Stimulated activated CD4-positive, alpha-beta T cell treated with anti-CD3 and anti-CD28 coated beads, Interleukin-1b, Interleukin-23, amount 100 ng/mL, for 48 hours (primary cell): ENCODE data around the gene OSBPL8.
"Not testable (repeated sequence)": the region's sequence is repeated elsewhere in the genome, so short reads cannot be mapped to it uniquely, and the experiment has no call there.

ENCODE experiments used
- DNase-seq: peaks from one replicate; pipeline ENCODE4 v3.0.0-alpha.2; 2020

Gene OSBPL8

DNA sequence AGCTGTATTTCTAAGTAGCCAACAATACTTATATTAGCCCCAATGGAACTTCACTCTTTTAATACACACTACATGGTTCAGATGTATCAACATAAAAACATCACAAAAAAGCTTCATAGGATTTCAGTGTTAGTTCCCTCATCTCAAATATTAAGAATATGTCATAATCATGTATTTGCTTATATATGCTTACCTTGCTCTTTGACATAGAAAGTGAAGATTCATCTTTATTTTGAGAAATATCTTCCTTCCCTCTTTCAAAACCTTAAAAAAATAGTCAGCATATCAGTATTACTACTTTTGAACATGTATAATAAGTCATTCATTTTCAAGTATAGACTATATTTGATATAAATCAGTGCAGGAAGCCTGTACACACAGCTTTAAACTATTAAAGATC, 149.2 kb downstream of the OSBPL8 start:
- DNase-seq, result no peak

DNA sequence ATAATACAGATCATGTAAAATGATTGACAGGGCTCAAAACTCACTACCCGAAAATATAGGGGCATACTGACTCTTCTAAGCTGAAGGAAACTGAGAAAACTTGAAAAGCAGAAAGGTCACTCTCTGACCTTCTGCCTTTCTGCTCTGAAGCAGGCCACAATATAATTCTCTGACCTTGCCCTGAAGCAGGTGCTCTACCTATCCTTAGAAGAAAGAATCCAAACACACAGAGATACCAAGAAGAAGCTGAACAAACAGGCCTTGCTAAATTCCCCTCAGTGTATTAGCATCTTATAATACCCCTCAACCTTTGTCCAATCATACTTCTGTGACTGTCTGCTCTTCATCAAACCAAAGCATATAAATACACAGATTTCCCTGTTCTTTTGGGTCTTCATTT, 150.5 kb downstream of the OSBPL8 start:
- DNase-seq, result no peak

DNA sequence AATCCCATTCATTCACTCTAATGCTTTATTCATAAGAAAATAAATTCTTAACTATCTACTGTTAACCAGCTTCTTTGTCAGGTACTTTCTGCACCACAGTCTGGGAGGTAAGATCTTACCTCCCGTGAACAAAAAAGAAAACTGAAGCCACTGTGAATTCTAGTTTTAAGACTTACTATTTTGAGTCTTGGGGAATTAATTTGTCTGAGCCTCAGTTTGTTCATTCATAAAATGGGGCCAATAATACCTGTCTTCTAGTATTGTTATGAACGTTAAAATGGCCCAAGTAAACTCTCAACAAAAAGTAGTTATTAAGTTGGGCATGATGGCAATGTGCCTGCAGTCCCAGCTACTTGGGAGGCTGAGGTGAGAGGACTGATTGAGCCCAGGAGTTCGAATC, 151.9 kb downstream of the OSBPL8 start:
- no peak for DNase-seq

DNA sequence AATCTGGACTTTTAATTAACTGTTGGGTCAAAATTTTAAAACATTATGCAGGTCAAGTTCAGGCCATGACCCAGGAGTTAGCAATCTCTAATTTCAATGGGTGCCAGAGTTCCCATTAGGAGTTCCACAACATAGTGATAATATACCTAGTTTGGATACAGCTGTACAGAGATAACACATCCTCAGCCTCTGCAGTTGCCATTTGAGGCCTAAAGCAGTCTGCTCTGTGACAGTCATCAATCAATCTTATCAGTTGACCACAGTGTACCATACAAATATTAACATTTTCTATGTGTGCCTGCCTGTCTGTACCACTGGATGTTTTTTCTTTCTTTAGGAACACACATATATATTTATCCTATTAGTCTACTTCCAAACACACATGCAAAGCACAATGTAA, 157.3 kb downstream of the OSBPL8 start:
- no peak for DNase-seq

DNA sequence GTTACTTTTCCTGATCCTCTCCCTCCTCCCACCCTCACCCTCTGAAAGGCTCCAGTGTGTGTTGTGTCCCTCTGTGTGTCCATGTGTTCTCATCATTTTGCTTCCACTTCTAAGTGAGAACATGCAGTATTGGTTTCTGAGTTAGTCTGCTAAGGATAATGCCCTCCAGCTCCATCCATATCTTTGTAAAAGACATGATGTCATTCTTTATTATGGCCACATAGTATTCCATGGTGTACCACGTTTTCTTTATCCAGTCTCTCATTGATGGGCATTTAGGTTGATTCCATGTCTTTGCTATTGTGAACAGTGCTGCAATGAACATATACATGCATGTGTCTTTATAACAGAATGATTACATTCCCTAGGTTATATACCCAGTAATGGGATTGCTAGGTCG, 159.4 kb downstream of the OSBPL8 start:
- DNase-seq, result no peak

DNA sequence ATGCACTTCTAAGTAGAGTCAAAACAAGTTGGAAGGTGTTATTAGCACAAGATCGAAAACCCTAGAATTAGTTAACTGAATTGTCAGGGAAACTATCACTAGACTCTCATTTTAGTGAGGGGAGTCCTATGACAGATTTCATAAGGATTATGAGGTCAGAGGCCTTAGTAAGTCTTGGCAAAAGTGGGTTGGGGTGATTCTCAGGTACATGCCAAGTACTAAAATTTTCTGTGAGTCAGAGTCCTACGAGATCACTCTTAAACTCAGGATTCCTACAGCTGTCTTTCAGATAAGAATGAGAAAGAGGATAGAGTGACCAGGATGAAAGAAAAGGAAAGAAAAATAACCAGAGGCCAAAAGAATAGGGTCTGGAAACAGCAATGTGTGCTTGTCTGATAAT, 160.5 kb downstream of the OSBPL8 start:
- DNase-seq, result no peak

DNA sequence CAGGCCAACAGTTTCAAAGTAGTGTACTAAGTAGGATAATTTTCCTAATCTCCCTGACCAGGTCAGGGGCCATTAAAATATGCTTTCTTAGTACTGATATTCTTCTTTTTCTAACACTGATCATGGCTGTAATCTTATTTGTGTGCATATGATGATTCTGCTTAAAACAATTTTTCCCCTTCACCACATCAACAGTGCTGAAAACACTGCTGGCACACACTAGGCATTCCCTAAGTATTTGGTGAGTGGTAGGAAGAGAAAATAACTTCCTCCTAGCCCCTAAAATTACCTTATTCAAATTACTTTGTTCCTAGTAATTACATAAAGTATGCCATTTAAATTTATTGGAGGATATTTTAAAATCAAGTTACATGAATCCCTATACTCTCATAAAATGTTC, 161.5 kb downstream of the OSBPL8 start:
- DNase-seq, result no peak

DNA sequence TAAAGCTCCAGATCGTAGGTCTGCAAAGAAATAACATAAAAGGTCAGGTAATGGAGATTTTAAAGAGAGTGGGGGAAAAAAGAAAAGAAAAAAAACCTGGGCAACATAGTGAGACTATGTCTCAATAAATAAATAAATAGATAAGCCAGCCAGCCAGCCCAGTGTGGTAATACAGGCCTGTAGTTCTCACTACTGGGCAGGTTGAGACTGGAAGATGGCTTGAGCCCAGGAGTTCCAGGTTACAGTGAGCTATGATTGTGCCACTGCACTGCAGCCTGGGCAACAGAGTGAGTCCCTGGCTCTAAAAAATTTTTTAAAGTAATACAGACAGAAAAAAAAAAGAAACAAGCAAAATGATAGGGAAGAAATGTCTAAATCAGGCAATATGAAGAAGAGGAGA, 168.1 kb downstream of the OSBPL8 start:
- no peak for DNase-seq

DNA sequence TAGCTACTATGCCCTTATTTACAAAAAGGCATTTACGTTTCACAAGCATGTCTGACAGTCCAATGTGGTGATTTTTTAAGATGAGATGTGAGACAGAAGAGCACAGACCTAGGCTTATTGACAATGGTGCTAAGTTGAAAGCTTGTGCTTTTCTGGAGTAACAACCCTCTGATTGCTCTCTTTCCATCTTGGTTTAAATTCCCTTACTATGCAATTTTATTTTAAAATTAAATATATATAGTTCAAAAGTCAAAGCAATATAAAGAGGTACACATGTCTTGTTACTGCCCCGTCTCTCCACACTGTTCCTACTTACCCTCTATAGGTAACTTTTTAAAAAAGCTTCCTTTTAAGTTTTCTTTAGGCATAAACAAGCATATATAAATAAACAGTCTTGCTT, 172.0 kb downstream of the OSBPL8 start:
- DNase-seq, result no peak

DNA sequence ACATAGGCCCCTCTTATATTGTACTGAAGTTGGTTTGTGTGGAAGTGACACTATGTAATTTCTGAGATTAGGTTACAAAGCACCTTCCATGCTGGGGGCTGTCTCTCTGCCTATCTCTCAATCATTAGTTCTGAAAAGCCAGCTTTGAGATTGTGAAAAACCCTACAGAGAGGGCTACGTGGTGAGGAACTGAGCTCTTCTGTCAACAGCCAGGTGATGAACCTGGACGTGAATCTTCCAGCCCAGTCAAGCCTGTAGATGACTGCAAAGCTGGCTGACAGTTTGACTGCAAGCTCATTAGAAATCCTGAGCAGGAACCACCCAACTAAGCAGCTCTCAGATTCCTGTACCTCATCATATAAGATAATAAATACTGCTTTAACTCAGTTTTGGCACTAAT, 175.0 kb downstream of the OSBPL8 start:
- no peak for DNase-seq

DNA sequence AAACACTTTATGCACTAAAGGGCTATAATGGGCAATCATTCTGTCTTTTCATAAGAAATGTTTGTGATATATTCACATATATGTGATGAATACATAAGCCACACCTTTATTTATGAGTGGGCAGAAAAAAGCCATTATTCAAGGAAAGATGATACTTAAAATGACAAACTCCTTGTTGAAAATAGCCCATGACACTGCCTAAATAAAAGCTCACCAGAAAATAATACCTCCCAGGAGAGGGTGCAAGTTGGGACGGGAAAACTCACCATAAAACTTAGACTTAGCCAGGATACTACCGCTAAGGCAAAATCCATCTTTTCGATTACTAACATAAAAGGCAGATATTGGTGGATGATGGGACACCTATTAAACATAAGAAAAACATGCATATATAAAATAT, 175.6 kb downstream of the OSBPL8 start:
- no peak for DNase-seq

DNA sequence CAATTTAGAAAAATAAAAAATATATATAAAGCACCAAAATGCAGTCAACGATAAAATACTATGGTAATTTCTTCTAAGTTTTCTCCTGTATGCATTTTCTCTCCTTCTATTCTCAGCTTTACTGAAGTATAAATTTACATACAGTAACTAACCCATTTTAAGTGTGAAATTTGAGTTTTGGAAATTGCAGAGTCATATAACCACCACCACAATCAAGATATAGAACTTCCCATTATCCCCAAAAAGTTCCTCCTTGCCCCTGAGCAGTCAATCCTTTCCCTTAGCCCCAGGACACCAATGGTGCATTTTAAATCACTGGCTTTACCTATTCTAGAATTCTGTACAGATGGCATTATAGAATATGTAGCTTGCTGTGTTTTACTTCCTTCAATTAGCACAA, 180.3 kb downstream of the OSBPL8 start:
- no peak for DNase-seq

DNA sequence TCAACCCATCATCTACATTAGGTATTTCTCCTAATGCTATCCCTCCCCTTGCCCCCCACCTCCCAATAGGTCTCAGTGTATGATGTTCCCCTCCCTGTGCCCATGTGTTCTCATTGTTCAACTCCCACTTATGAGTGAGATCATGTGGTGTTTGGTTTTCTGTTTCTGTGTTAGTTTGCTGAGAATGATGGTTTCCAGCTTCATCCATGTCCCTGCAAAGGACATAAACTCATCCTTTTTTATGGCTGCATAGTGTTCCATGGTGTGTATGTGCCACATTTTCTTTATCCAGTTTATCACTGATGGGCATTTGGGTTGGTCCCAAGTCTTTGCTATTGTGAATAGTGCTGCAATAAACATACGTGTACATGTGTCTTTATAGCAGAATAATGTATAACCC, 182.7 kb downstream of the OSBPL8 start:
- DNase-seq, result not testable (repeated sequence)

DNA sequence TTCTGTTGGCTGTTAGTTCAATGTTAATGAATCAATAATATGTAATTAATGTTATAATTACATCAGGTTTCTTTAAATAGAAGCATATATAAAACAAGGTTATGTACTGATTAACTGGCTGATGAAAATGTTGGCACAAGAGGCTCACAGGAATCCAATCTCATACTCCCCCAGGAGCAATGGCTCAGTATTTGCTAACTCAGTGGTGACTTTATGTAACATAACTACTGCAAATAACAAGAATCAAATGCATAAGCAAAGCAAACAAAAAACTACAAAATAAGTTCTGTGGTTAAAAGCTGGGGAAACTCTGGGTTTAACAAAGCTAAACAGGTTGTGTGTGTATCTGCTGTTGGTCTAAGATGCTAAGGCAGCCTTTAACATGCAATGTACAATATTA, 183.6 kb downstream of the OSBPL8 start:
- DNase-seq, result no peak

DNA sequence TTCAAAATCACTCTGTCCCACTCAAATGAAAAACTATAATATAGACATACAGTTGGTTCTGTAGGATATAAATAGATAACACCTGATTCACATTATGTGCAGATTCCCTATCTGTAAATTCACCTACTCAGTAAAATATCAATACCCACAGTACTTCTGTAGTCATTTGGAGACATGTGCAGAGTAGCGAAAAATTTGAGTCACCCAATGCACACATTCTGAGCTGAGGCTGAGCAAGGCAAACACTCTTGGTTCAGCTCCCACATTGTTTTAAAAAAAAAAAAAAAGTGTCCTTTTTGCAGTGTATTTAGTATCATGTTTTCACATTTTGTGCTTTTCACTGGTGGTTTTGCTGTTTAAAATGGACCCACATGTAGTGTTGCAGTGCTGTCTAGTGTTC, 184.1 kb downstream of the OSBPL8 start:
- peak; percentile 4 for DNase-seq

DNA sequence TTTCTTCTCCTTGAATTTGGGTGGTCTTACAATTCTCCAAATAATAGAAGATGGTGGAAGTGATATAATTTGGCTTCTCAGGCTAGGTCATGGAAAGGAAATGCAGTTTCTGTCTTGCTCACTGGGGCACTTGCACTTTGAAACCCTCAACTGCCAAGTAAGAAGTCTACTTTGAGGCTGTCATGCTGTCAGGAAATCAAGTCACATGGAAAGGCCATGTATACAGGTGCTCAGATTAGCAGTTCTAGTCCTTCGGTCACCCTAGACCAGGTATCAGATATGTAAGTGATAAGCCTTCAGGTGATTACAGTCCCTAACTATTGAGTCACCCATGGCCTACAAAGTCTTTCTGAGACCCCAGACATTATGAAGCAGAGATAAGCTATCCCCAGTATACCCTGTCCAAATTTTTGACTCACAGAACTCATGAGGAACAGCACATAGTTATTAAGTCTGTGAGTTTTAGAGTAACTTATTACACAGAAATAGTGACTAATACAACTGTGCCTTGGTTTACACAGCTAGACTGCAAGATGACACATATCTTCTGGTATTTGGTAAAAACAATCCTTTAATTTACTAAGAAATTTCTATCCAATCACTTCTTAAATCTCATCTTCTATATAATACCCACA, 185.1 kb downstream of the OSBPL8 start:
- no peak for DNase-seq

DNA sequence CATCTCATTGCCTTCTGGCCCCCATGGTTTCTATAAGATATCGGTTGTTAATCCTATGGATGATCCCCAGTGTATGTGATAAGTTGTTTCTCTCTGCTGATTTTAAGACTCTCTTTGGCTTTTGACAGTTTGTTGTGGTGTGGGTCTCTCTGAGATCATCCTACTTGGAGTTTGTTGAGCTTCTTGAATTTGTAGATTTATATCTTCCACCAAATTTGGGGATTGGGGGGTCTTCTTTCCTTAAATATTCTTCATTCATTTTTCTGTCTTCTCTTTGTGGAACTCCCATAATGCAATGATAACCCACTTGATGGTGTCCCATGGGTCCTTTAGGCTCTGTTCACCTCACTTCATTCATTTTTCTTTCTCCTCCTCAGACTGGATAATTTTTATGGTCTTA, 191.3 kb downstream of the OSBPL8 start:
- DNase-seq, result no peak

DNA sequence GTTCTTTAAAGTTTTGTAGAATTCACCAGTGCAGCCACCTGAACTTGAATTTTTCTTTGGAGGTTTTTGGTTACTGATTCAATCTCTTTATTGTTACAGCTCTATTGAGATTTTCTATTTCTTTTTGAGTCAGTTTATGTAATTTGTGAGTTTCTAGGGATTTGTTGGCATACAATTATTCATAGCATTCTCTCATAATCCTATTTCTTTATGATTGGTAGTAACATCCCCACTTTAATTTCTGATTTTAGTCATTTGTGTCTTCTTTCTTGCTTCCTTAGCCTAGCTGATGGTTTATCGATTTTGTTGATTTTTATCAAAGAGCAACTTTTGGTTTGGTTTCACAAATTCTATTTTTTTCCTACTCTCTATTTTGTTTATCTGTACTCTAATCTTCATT, 193.4 kb downstream of the OSBPL8 start:
- no peak for DNase-seq

DNA sequence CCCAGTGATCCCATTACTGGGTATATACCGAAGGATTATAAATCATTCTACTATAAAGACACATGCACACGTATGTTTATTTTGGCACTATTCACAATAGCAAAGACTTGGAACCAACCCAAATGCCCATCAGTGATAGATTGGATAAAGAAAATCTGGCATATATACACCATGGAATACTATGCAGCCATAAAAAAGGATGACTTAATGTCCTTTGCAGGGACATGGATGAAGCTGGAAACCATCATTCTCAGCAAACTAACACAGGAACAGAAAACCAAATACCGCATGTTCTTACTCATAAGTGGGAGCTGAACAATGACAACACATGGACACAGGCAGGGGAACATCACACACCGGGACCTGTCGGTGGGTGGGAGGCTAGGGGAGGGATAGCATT, 195.4 kb downstream of the OSBPL8 start:
- DNase-seq, result not testable (repeated sequence)

DNA sequence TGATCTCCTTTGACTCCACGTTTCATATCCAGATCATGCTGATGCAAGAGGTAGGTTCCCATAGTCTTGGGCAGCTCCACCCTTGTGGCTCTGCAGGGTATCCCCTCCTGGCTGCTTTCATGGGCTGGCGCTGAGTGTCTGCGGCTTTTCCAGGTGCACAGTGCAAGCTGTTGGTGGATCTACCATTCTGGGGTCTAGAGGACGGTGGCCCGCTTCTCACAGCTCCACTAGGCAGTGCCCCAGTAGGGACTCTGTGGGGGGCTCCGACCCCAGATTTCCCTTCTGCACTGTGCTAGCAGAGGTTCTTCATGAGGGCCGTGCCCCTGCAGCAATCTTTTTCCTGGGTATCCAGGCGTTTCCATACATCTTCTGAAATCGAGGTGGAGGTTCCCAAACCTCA, 199.3 kb downstream of the OSBPL8 start:
- DNase-seq, result no peak

DNA sequence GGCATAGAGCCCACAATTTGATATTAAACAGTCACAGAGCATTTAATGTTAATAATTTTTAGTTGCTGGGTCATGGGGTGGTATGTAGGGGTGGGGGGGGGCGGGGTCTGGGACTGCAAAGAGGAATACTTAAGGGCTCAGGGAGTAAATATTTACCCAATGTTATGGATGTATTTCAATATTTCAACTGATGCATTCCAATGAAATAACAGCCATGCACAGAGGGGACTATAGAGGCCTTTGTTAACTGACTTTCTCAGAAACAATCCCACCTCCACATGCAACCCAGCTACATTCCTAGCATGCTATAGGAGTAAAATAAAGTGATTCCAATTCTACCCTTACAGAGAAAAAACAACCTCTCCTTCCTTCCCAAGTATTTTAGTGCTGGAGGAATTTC, 203.5 kb downstream of the OSBPL8 start:
- no peak for DNase-seq

DNA sequence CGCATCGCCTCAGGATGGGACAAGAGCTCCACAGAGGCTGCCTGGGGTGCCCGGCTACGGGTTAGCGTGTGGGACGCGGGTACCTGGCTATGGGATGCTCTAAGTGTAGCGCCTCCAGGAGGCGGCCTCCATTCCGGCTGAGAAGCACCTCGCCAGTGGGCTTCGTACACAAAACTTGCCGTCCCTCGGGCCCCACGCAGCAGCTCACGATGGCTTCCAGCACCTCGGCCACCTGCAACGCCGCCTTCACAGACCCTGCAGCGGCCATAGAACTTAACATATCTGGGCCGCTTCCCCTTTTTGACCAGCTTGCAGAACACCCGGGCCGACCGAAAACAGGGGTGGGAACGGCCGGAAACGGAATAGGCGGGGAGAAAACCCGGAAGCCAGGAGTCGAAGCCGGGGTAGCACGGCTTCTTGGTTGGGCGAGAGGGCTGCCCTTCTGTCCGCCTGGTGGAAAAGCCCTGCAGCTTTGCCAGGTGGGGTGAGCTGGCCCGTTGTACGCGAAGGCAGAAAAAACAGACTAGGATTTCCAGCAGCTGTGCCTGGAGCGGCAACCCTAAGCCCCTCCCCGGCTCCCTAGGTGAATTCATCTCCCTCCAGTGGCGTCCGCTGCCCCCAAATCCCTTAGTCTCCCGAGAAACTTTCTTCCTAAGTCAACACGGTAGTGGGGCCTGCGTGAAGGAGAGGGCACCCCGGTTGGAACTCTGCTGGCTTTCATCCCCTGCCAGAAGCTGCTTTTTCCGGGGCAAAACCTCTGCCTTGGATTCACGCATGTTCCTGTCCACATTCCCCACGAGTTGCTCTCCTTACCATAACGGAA, 211.3 kb downstream of the OSBPL8 start, which contains the start of gene BBS10:
BBS10 (minus strand) TSS at position 337 of the 823 bp plus-strand sequence; CDS start at position 280, 57 bp downstream.
- peak; percentile 90 for DNase-seq

DNA sequence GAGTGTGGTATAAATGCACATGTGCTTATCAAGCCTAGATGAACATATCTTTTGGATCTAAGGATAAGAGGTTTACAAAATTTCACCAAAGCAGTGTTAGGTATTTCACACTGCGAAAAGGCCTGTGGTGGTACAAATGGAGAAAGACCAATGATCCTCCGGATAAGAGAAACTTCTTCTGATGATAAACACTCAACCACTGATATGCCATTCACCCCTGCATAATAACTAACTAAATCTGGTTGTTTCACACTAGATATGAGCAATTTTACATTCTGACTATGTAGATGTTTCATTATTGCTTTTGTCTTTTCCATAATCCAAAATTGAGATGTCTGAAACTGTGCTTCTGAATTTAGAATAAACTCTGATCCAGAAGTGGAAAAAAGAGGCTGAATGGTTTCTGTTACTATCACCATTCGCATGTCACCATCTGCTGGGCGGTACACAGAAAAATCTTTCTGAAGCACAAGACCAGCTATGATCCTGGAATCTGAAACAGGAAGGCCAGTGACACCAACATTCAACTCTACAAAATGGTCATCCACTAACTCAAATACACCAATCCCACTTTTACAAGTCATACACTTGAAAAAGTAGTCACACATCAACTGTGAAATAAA, 212.7 kb downstream of the OSBPL8 start:
- peak; percentile 33 for DNase-seq

DNA sequence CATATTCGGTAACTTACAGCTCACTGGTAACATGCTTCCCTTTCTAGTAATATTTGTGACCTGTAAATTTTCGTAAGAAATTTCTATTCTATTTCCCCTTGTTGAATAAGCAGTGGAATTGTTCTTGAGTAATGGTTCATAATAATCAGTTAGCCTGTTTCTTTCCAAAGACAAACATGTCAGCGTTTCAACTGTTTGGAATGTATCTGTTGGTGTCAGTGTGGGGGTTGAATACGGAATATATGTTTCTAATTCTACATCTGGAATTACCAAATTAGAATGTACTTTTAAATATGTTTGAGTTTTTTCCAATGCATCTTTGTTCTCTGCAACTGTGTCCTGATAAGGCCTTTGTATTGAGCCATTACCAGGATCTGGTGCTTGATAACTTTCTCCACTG, 213.3 kb downstream of the OSBPL8 start:
- no peak for DNase-seq
